Measurements from ENCODE around the gene NEB. TPM values are rescaled to one million over a fixed set of nuclear protein-coding genes. Genes with fewer than 3 reads are reported as not detected.

The NEB gene
- total RNA-seq, 1 experiment from 2014 or later, result 0.03 TPM

DNA sequence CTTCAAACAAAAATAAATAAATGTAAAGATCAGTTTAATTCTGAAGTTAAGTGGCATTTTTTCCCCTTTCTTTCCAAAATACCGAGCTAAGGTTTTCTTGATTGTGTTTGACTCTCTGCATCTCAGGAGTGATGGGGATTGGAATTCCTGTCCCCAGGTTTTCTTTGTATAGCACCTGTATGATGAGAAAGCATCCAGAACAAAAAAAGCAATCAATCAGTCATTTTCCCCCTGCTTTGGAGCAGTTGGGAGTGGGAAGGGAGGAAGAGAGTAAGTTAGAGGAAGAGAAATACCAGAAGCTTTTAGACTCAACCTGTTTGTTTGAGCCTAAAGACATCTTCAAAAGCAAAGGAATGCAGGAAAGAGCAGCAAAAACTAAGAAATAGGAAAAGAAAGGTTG lies 236.1 kb downstream of the NEB start:
- H3K27ac ChIP-seq, result no peak overlapping the region
- no peaks in the 10 kb centered on the region for H3K4me1 ChIP-seq (replicated peaks)
- no peaks in the 10 kb centered on the region for H3K9me3 ChIP-seq (replicated peaks)
- H3K4me3 ChIP-seq, result no peak overlapping the region
- no peaks in the 10 kb centered on the region for H3K27me3 ChIP-seq (replicated peaks)
- DNase-seq (ENCODE audit: low read depth in 1 of 2, low spot score in 2 of 2), result no peak
- H3K36me3 ChIP-seq, result no peaks in the 10 kb centered on the region

DNA sequence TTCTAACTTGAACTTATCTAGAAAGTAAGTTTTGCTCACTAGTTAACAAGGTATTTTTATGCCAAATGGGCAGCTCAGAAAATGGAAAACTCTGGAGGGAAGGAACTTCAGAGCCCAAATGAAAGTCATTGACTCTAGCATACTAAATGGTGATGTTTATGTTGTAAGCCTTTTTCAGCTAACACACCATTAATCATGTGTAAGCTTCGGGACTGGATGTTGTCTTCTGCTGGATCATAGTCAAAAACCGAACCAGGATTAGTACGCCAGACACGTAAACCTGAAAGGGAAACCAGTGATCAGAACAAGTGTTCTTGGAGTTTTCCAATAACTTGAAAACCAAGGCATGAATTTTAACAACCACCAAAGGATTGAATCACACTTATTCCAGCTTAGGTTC lies 242.8 kb downstream of the NEB start:
- no peak overlapping the region for H3K27ac ChIP-seq
- no peaks in the 10 kb centered on the region for H3K4me1 ChIP-seq (replicated peaks)
- peaks cover under 1% of the 10 kb centered on the region; the same call in 1 of the 2 replicates for H3K36me3 ChIP-seq
- H3K4me3 ChIP-seq, result no peak overlapping the region
- no peak for DNase-seq (ENCODE audit: low read depth in 1 of 2, low spot score in 2 of 2)
- H3K9me3 ChIP-seq (replicated peaks), result no peaks in the 10 kb centered on the region
- no peaks in the 10 kb centered on the region for H3K27me3 ChIP-seq (replicated peaks)

DNA sequence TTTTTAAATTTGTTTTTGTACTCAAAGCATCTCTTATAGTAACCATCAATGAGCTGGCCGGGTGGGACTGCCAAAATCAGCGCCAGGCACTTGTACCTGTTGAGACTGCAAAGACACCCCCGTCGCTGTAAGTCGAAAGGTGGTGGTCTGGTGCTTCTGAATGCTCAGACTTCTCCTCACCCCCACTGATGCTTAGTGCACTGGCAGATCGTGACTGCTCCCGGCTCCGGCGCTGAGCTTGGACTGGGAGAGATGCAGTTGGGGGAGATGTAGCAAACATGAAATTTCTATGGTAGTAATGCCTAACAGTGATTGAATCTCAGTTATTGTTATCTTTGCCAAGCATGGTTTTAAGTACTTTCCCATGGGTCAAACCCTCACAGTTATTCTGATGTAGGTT lies 244.0 kb downstream of the NEB start:
- H3K4me1 ChIP-seq (replicated peaks), result no peaks in the 10 kb centered on the region
- H3K36me3 ChIP-seq, result peaks cover 7% of the 10 kb centered on the region; the same call in 1 of the 2 replicates
- H3K4me3 ChIP-seq, result no peak overlapping the region
- no peaks in the 10 kb centered on the region for H3K9me3 ChIP-seq (replicated peaks)
- no peaks in the 10 kb centered on the region for H3K27me3 ChIP-seq (replicated peaks)
- DNase-seq (ENCODE audit: low read depth in 1 of 2, low spot score in 2 of 2), result no peak
- no peak overlapping the region for H3K27ac ChIP-seq

DNA sequence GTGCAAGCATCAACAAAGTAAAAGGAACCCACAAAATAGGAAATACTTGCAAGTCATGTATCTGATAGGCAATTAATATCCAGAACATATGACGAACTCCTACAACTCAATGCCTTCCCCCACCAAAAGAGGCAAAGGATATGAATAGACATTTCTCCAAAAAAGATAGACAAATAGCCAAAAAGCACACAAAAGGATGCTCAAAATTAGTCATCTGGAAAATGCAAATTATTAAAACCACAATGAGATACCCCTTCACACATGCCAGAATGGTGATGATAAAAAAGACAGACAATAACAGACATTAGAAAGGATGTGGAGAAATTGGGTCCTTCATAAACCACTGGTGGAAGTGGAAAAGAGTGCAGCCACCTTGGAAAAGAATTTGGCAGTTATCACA lies 248.2 kb downstream of the NEB start:
- Histone ChIP-seq H3K4me1 (replicated peaks) (no peaks in the 10 kb centered on the region), H3K4me3 (no peak overlapping the region), H3K27me3 (replicated peaks) (no peaks in the 10 kb centered on the region), H3K27ac (no peak overlapping the region), H3K36me3 (peaks cover 35% of the 10 kb centered on the region), H3K9me3 (replicated peaks) (no peaks in the 10 kb centered on the region)
- no peak for DNase-seq (ENCODE audit: low read depth in 1 of 2, low spot score in 2 of 2)

DNA sequence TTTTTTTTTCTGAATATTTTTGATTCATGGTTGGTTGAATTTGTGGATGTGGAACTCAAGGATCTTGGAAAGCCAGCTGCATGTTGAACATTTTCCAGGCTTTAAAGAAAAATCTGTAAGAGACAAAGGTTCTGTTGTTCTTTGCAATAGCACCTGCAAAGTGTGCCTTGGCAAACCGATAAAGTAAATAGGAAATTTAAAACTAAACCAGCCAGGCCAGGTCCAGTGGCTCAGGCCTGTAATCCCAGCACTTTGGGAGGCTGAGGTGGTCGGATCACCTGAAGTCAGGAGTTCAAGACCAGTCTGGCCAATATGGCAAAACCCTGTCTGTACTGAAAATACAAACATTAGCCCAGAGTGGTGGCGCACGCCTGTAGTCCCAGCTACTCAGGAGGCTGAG lies 250.2 kb downstream of the NEB start:
- no peaks in the 10 kb centered on the region for H3K4me1 ChIP-seq (replicated peaks)
- no peak overlapping the region for H3K27ac ChIP-seq
- H3K4me3 ChIP-seq, result no peak overlapping the region
- H3K27me3 ChIP-seq (replicated peaks), result no peaks in the 10 kb centered on the region
- peaks cover 52% of the 10 kb centered on the region for H3K36me3 ChIP-seq
- no peaks in the 10 kb centered on the region for H3K9me3 ChIP-seq (replicated peaks)
- no peak for DNase-seq (ENCODE audit: low read depth in 1 of 2, low spot score in 2 of 2)

DNA sequence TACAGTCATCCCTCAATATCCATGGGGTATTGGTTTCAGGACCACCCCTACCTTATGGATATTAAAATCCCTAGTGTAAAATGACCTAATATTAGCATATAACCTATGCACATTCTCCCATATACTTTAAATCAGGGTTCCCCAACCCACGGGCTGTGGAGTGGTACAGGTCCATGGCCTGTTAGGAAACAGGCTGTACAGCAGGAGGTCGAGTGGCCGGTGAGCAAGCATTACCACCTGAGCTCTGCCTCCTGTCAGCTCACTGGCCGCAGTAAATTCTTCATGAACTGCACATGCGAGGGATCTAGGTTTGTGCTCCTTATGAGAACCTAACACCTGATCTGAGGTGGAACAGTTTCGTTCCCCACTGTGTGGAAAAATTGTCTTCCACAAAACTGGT lies 250.7 kb downstream of the NEB start:
- Histone ChIP-seq H3K27me3 (replicated peaks) (no peaks in the 10 kb centered on the region), H3K4me3 (no peak overlapping the region), H3K36me3 (peaks cover 58% of the 10 kb centered on the region), H3K9me3 (replicated peaks) (no peaks in the 10 kb centered on the region), H3K27ac (no peak overlapping the region), H3K4me1 (replicated peaks) (no peaks in the 10 kb centered on the region)
- no peak for DNase-seq (ENCODE audit: low read depth in 1 of 2, low spot score in 2 of 2)

DNA sequence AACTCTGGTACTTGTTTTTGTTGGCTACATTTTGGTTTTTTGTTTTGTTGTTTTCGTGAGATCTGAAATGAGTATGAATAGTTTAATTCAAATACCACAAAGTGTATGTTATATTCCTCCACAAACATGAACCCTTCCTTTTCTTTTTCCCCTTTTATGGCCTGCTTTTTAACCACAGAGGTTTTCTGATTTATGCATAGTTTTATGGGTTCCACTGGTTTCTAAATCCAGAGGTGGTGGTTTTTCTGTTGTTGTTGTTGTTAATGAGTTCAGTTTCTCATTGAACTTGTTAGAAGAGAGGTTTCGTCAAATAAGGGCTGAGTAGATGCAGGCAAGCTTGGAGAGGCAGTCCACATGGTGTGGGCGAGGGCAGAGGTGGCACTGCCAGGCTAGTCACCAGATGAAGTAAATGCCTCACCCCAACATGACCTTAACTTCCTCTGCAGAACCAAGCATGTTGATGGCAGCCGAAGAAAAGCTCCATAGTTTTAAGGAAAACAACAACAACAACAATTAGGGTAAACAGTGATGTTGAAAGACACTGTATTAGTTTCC lies 252.0 kb downstream of the NEB start:
- no peaks in the 10 kb centered on the region for H3K4me1 ChIP-seq (replicated peaks)
- no peak overlapping the region for H3K4me3 ChIP-seq
- H3K9me3 ChIP-seq (replicated peaks), result no peaks in the 10 kb centered on the region
- peaks cover 62% of the 10 kb centered on the region for H3K36me3 ChIP-seq
- H3K27ac ChIP-seq, result no peak overlapping the region
- no peak for DNase-seq (ENCODE audit: low read depth in 1 of 2, low spot score in 2 of 2)
- H3K27me3 ChIP-seq (replicated peaks), result no peaks in the 10 kb centered on the region

DNA sequence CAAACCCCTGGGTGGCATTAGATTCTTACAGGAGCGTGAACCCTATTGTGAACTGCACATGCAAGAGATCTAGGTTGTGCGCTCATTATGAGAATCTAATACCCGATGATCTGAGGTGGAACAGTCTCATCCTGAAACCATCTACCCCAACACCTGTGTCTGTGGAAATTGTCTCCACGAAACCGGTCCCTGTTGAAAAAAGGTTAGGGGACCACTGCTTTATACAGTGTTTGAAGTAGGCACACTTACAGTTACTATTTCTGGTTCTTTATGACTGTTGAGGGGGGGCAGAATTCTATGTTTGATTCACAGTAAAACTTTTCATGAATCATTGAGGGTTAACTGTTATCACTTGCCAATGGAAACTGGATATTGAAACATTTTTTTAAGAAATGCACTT lies 252.5 kb downstream of the NEB start:
- Histone ChIP-seq H3K9me3 (replicated peaks) (no peaks in the 10 kb centered on the region), H3K36me3 (peaks cover 67% of the 10 kb centered on the region), H3K4me1 (replicated peaks) (no peaks in the 10 kb centered on the region), H3K27ac (no peak overlapping the region), H3K27me3 (replicated peaks) (no peaks in the 10 kb centered on the region), H3K4me3 (no peak overlapping the region)
- DNase-seq (ENCODE audit: low read depth in 1 of 2, low spot score in 2 of 2), result no peak

DNA sequence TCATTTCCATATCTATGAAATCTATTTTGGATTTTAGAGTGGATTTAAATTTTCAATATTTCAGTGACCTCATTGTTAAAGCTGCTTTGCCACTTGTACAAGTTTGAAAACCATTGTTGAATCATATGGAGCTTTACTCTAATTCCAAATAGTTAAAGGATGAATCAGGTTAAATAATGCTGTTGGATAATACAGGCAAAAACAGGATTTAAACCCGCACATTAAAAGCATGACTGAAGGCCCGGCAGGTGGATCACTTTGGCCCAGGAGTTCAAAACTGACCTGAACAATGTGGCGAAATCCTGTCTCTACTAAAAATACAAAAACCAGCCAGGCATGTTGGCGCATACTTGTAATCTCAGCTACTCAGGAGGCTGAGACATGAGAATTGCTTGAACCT lies 256.3 kb downstream of the NEB start:
- no peaks in the 10 kb centered on the region for H3K9me3 ChIP-seq (replicated peaks)
- no peak for DNase-seq (ENCODE audit: low read depth in 1 of 2, low spot score in 2 of 2)
- H3K4me3 ChIP-seq, result no peak overlapping the region
- no peak overlapping the region for H3K27ac ChIP-seq
- peaks cover 76% of the 10 kb centered on the region for H3K36me3 ChIP-seq
- no peaks in the 10 kb centered on the region for H3K4me1 ChIP-seq (replicated peaks)
- no peaks in the 10 kb centered on the region for H3K27me3 ChIP-seq (replicated peaks)

DNA sequence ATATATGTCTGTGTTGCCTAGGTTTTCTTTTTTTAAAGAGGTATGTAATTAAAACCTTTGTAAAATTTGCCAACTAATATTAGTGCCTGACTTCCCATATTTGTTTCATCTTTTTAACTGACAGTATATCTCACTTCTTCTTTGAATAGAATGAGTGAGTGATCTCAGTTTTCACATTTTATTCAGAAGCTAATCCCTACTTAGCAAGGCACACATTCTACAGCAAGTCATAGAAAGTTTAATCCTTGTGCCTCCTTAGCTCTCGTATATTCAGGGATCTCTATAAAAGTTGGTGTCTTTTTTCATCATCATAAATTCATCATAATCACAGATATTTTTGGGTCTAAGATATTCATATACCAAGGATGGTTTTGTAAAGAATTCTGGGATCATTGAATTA lies 258.0 kb downstream of the NEB start:
- peaks cover 81% of the 10 kb centered on the region for H3K36me3 ChIP-seq

DNA sequence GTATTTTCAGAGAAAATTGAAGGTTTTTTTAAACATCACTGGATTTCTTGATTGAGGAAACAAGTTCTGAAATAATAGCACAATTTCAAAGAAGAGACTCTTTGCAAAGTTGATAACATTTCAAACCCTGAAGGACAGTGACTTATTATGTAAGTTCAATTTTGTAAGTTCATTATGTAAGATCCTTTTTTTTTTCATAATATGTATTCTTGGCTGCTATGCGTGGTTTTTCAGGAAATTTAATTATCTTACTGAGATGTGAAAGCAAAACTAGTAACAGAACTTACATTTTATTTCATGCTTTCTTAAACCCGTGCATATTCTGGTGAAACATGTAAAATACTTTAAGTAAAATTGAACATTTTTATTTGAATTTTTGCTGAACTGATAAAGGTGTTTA lies 259.2 kb downstream of the NEB start:
- H3K4me3 ChIP-seq, result no peak overlapping the region
- no peak overlapping the region for H3K27ac ChIP-seq
- no peaks in the 10 kb centered on the region for H3K9me3 ChIP-seq (replicated peaks)
- DNase-seq (ENCODE audit: low read depth in 1 of 2, low spot score in 2 of 2), result no peak
- no peaks in the 10 kb centered on the region for H3K4me1 ChIP-seq (replicated peaks)
- peaks cover 82% of the 10 kb centered on the region for H3K36me3 ChIP-seq
- no peaks in the 10 kb centered on the region for H3K27me3 ChIP-seq (replicated peaks)

More for the DNA sequence above, 258.0 kb downstream of the NEB start:
- Histone ChIP-seq H3K9me3 (replicated peaks) (no peaks in the 10 kb centered on the region), H3K27me3 (replicated peaks) (no peaks in the 10 kb centered on the region), H3K27ac (no peak overlapping the region), H3K4me3 (no peak overlapping the region), H3K4me1 (replicated peaks) (no peaks in the 10 kb centered on the region)
- no peak for DNase-seq (ENCODE audit: low read depth in 1 of 2, low spot score in 2 of 2)

DNA sequence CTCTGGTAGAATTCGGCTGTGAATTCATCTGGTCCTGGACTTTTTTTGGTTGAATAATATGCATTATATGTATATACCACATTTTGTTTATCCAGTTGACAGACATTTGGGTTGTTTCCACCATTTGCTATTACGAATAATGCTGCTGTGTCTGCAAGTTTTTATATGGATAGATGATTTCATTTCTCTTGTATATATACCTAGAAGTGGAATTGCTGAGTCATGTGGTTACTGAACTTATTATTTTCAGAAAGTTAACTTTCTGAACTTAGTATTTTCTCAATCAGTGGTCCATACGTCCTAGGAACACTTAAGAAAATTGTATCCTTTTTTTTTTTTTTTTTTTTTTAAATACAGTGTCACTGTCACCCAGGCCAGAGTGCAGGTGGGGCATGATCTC lies 261.3 kb downstream of the NEB start:
- no peak for DNase-seq (ENCODE audit: low read depth in 1 of 2, low spot score in 2 of 2)
- Histone ChIP-seq H3K36me3 (peaks cover 88% of the 10 kb centered on the region), H3K9me3 (replicated peaks) (no peaks in the 10 kb centered on the region), H3K4me1 (replicated peaks) (no peaks in the 10 kb centered on the region), H3K4me3 (no peak overlapping the region), H3K27ac (no peak overlapping the region), H3K27me3 (replicated peaks) (no peaks in the 10 kb centered on the region)

DNA sequence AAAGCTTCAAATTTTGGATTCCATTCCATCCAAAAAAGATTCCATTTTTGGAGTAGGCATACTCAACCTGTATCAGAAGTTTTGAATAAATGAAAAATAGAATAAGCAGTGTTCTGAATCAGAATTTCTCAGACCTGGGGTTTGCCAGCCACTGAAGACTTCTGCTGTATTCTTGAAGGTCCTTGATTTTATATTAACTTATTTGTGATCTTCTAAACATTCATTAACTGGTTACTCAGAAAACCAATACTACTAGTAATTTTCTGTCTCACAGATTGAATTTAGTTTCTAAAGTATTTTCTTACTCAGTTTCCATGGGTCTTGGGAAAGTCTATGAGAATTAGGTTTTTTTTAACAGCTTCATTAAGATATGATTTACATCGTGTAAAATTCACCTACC lies 263.7 kb downstream of the NEB start:
- Histone ChIP-seq H3K36me3 (peaks cover 93% of the 10 kb centered on the region), H3K4me1 (replicated peaks) (no peaks in the 10 kb centered on the region), H3K4me3 (no peak overlapping the region), H3K27ac (no peak overlapping the region), H3K9me3 (replicated peaks) (no peaks in the 10 kb centered on the region), H3K27me3 (replicated peaks) (no peaks in the 10 kb centered on the region)
- DNase-seq (ENCODE audit: low read depth in 1 of 2, low spot score in 2 of 2), result no peak

DNA sequence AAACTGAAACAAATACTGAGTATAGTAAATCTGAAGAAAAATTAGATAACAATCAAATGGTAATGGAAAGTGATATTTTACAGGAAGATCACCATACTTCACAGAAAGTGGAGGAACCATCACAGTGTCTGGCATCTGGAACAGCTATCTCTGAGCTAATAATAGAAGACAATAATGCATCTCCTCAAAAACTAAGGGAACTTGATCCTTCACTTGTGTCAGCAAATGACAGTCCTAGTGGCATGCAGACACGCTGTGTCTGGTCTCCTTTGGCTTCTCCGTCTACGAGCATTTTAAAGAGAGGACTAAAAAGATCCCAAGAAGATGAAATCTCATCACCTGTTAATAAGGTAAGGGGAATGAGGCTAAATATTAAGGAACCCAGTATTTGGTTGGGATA lies 268.5 kb downstream of the NEB start:
- H3K36me3 ChIP-seq, result peaks cover 99% of the 10 kb centered on the region

DNA sequence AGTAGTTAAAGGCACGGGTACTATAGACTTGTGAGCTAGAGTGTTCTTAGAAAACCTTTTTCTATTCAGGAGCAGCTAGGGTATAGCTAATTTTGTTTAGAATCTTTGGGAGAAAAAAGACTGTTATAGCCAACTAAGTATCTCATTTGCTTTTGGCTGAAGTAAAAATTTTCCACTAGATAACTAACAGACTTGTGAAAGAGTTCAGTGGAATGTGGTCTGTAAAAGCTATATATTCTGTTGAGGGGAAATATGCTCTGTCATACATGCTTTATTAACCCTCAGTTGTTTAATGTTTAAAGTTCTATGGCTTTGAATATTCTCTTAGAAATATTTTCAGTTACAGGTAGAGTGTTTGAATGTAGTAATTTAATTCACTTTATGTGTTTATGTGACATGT lies 274.9 kb downstream of the NEB start:
- H3K9me3 ChIP-seq (replicated peaks), result no peaks in the 10 kb centered on the region
- no peak overlapping the region for H3K27ac ChIP-seq
- peaks cover 92% of the 10 kb centered on the region for H3K36me3 ChIP-seq
- DNase-seq (ENCODE audit: low read depth in 1 of 2, low spot score in 2 of 2), result no peak
- no peak overlapping the region for H3K4me3 ChIP-seq
- no peaks in the 10 kb centered on the region for H3K4me1 ChIP-seq (replicated peaks)
- H3K27me3 ChIP-seq (replicated peaks), result no peaks in the 10 kb centered on the region

More for the DNA sequence above, 268.5 kb downstream of the NEB start:
- no peak for DNase-seq (ENCODE audit: low read depth in 1 of 2, low spot score in 2 of 2)
- no peak overlapping the region for H3K27ac ChIP-seq
- no peaks in the 10 kb centered on the region for H3K27me3 ChIP-seq (replicated peaks)
- H3K9me3 ChIP-seq (replicated peaks), result no peaks in the 10 kb centered on the region
- no peaks in the 10 kb centered on the region for H3K4me1 ChIP-seq (replicated peaks)
- H3K4me3 ChIP-seq, result no peak overlapping the region

Data from SJSA1 (cell line).